Adrenal gland (tissue), 5 donors: Measurements from ENCODE around the gene NFS1.

ENCODE experiments used
- POLR2A ChIP-seq, 2 donors: fragments of 450-650 bp; IDR thresholded peaks; one replicate each; pipeline ENCODE4 v1.6.1; 2017; ENCODE audit warnings: antibody characterized with exemption in 2 of 2, mild to moderate bottlenecking in 2 of 2, moderate library complexity in 1 of 2
- TF ChIP-seq, protein P1 (sequence below), 6 experiments: fragments of 450-650 bp in 4 of 6; fragments of 200-600 bp in 2 of 6; sonication (generic) in 1 of 6; IDR thresholded peaks; 1 replicate in 5 of 6; 2 replicates in 1 of 6; pipeline versions ENCODE4 v1.5.1 to v1.8.0; 2016 to 2021; ENCODE audit warnings: antibody characterized with exemption in 6 of 6, mild to moderate bottlenecking in 2 of 6, moderate library complexity in 1 of 6
- donor health status: DM: no; HTN: no; CAD: no.

DNA sequence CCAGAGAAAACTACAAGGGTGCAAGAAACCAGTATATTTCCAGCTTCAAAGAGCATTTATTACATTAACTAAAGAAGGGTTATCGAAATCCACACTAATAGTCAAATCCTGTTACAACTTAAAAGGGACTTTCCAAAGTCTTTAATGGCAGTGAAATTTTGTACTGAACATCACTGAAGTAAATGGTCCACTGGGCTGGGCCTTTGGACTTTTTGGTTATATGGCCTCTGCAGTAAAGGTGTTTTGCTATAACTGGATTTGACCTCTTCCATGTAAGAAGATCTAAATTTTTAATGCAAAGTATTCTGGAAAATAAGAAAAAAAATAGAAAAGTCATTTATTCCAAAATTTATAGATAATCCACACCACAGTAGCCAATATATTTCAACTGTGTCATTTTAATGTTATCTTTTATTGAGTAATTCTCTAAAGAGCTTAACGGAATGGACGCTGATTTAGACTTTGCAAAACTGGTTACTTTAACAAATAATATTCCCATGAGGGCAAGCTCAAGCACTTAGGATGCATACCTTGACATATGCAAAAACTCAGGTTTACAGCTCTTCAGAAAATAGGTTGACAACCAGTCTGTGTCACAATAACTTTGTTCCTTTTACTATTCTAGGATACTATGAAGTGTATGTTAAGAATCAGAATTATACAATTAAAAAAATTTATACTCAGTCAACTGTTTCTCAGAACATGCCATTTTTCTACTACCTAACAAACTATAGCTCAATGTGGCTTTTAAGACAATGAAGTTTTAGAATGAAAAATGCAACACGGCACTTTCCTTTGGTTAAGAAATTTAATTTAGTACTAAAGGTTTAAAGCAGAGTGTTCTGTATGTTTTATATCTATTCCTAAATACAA lies 35.9 kb upstream of the NFS1 start:
- TF ChIP-seq, protein P1, sequence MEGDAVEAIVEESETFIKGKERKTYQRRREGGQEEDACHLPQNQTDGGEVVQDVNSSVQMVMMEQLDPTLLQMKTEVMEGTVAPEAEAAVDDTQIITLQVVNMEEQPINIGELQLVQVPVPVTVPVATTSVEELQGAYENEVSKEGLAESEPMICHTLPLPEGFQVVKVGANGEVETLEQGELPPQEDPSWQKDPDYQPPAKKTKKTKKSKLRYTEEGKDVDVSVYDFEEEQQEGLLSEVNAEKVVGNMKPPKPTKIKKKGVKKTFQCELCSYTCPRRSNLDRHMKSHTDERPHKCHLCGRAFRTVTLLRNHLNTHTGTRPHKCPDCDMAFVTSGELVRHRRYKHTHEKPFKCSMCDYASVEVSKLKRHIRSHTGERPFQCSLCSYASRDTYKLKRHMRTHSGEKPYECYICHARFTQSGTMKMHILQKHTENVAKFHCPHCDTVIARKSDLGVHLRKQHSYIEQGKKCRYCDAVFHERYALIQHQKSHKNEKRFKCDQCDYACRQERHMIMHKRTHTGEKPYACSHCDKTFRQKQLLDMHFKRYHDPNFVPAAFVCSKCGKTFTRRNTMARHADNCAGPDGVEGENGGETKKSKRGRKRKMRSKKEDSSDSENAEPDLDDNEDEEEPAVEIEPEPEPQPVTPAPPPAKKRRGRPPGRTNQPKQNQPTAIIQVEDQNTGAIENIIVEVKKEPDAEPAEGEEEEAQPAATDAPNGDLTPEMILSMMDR (IDR thresholded peaks at IDR 0.05) = no peak
- TF ChIP-seq POLR2A (IDR thresholded peaks at IDR 0.05) = no peak
